ENCODE data around the gene KDELR3. TPM values are rescaled to one million over a fixed set of nuclear protein-coding genes. Genes with fewer than 3 reads are reported as not detected.

KDELR3 gene
- polyA plus RNA-seq, 1 of the 3 experiments (the other 2 are of a cell fraction): 17.1 TPM

DNA sequence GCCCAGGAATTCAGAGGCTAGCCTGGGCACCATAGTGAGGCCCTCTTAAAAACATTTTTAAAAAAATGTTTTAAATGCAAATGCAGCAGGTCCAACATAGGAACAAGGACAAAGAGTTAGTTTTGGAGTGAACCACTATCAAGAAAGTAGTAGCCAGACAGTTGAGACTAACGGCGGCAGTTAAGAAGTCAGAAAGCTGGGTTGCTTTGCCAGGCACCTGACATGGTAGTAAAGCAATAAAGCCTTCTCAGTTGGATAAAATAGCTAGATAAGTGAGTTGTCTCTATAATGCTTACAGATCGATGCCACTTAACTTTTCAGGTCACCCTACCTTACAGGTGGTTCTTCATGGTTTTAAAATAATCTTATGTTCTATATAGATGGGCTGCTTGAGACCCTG, 55.1 kb downstream of the KDELR3 start:
- no peaks in the 10 kb centered on the region for H4K20me1 ChIP-seq (ENCODE audit: insufficient read depth)
- H3K27me3 ChIP-seq (ENCODE audit: insufficient read depth): no peaks in the 10 kb centered on the region
- no peaks in the 10 kb centered on the region for H3K9me2 ChIP-seq
- ChIA-PET POLR2A (no interaction called here), CTCF (interaction anchor here (1.3 kb wide), 1 partner anchor 49 kb away, joined by 3 read pairs; no protein-coding TSS in a partner anchor)
- no peaks in the 10 kb centered on the region for H3K79me2 ChIP-seq (ENCODE audit: insufficient read depth)
- no peak overlapping the region for H3K27ac ChIP-seq (ENCODE audit: low read depth in 2 of 2, low read length in 1 of 2)
- TF ChIP-seq GATA2 (CRISPR knock-in tag; IDR thresholded peaks at IDR 0.05) (no peak), ELF1 (IDR thresholded peaks at IDR 0.05) (no peak), TCF12 (IDR thresholded peaks at IDR 0.05) (no peak), RCOR1 (IDR thresholded peaks at IDR 0.05; ENCODE audit: low read length) (no peak), RAD21 (IDR thresholded peaks at IDR 0.05; ENCODE audit: low read length) (no peak), EP300 (IDR thresholded peaks at IDR 0.05; ENCODE audit: borderline replicate concordance in 1 of 2, low read depth in 1 of 2, low read length in 1 of 2) (no peak), CHD2 (IDR thresholded peaks at IDR 0.05; ENCODE audit: low read length, partially characterized antibody) (no peak)
- TF ChIP-seq, protein P1, sequence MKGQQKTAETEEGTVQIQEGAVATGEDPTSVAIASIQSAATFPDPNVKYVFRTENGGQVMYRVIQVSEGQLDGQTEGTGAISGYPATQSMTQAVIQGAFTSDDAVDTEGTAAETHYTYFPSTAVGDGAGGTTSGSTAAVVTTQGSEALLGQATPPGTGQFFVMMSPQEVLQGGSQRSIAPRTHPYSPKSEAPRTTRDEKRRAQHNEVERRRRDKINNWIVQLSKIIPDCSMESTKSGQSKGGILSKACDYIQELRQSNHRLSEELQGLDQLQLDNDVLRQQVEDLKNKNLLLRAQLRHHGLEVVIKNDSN (IDR thresholded peaks at IDR 0.05; ENCODE audit: borderline replicate concordance, low read depth): no peak
- TF ChIP-seq, protein P2, sequence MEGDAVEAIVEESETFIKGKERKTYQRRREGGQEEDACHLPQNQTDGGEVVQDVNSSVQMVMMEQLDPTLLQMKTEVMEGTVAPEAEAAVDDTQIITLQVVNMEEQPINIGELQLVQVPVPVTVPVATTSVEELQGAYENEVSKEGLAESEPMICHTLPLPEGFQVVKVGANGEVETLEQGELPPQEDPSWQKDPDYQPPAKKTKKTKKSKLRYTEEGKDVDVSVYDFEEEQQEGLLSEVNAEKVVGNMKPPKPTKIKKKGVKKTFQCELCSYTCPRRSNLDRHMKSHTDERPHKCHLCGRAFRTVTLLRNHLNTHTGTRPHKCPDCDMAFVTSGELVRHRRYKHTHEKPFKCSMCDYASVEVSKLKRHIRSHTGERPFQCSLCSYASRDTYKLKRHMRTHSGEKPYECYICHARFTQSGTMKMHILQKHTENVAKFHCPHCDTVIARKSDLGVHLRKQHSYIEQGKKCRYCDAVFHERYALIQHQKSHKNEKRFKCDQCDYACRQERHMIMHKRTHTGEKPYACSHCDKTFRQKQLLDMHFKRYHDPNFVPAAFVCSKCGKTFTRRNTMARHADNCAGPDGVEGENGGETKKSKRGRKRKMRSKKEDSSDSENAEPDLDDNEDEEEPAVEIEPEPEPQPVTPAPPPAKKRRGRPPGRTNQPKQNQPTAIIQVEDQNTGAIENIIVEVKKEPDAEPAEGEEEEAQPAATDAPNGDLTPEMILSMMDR (IDR thresholded peaks at IDR 0.05): no peak
- TF ChIP-seq, protein P3, sequence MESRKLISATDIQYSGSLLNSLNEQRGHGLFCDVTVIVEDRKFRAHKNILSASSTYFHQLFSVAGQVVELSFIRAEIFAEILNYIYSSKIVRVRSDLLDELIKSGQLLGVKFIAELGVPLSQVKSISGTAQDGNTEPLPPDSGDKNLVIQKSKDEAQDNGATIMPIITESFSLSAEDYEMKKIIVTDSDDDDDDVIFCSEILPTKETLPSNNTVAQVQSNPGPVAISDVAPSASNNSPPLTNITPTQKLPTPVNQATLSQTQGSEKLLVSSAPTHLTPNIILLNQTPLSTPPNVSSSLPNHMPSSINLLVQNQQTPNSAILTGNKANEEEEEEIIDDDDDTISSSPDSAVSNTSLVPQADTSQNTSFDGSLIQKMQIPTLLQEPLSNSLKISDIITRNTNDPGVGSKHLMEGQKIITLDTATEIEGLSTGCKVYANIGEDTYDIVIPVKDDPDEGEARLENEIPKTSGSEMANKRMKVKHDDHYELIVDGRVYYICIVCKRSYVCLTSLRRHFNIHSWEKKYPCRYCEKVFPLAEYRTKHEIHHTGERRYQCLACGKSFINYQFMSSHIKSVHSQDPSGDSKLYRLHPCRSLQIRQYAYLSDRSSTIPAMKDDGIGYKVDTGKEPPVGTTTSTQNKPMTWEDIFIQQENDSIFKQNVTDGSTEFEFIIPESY (IDR thresholded peaks at IDR 0.05; ENCODE audit: borderline replicate concordance, low read depth): no peak
- no peaks in the 10 kb centered on the region for H3K9me3 ChIP-seq
- H2AFZ ChIP-seq (ENCODE audit: low read depth): no peak overlapping the region
- H3F3A ChIP-seq (replicated peaks; ENCODE audit: insufficient read depth): no peaks in the 10 kb centered on the region
- no peak overlapping the region for H3K4me2 ChIP-seq
- WGBS (ENCODE audit: low lambda C conversion rate): 95% methylated on average over 3 of the region's 3 CpGs
- no peaks in the 10 kb centered on the region for H3K4me1 ChIP-seq (ENCODE audit: control insufficient read depth in 1 of 2, insufficient read depth in 2 of 2, low read depth in 1 of 2, low read length in 1 of 2)
- no peak for DNase-seq
- H3K9ac ChIP-seq: no peak overlapping the region
- H3K4me3 ChIP-seq (ENCODE audit: low read depth in 2 of 2, low read length in 1 of 2): no peak overlapping the region
- no peaks in the 10 kb centered on the region for H3K36me3 ChIP-seq (replicated peaks in 1 of 2; ENCODE audit: control insufficient read depth in 1 of 2, insufficient read depth in 2 of 2, low read length in 1 of 2)

DNA sequence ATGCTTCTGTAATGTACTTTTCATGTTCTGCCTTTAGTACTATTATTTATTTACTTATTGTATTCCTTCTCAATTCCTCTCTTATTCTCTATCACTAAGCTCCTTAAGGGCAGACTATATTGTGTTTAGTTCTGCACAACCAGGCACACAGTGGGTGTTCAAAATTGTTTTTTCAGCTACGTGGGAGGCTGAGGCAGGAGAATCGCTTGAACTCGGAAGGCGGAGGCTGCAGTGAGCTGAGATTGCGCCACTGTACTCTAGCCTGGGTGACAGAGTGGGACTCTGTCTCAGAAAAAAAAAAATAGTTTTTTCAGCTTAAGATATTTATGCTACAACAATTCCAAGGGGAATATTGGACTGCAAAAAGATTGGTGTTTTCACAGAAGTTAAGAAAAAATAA, 55.6 kb downstream of the KDELR3 start:
- WGBS (ENCODE audit: low lambda C conversion rate): 75% methylated on average over 5 of the region's 5 CpGs
- TF ChIP-seq NRF1 (IDR thresholded peaks at IDR 0.05; ENCODE audit: low read depth, low read length) (no peak), RFX5 (IDR thresholded peaks at IDR 0.05; ENCODE audit: low read length) (no peak), EP300 (IDR thresholded peaks at IDR 0.05; ENCODE audit: borderline replicate concordance in 1 of 2, low read depth in 1 of 2, low read length in 1 of 2) (no peak), MXI1 (IDR thresholded peaks at IDR 0.05; ENCODE audit: low read depth, low read length) (no peak), RXRA (IDR thresholded peaks at IDR 0.05; ENCODE audit: borderline replicate concordance, low read depth) (no peak), CHD2 (IDR thresholded peaks at IDR 0.05; ENCODE audit: low read length, partially characterized antibody) (no peak)
- TF ChIP-seq, protein P4, sequence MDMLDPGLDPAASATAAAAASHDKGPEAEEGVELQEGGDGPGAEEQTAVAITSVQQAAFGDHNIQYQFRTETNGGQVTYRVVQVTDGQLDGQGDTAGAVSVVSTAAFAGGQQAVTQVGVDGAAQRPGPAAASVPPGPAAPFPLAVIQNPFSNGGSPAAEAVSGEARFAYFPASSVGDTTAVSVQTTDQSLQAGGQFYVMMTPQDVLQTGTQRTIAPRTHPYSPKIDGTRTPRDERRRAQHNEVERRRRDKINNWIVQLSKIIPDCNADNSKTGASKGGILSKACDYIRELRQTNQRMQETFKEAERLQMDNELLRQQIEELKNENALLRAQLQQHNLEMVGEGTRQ (IDR thresholded peaks at IDR 0.05; ENCODE audit: borderline replicate concordance, low read depth, low read length): no peak
- TF ChIP-seq, protein P1 (IDR thresholded peaks at IDR 0.05; ENCODE audit: borderline replicate concordance, low read depth): no peak
- H3K27me3 ChIP-seq (ENCODE audit: insufficient read depth): no peaks in the 10 kb centered on the region
- no peak overlapping the region for H2AFZ ChIP-seq (ENCODE audit: low read depth)
- no peak overlapping the region for H3K4me2 ChIP-seq
- no peaks in the 10 kb centered on the region for H3K9me2 ChIP-seq
- H3K9me3 ChIP-seq: no peaks in the 10 kb centered on the region
- no peak for DNase-seq
- H3K36me3 ChIP-seq (replicated peaks in 1 of 2; ENCODE audit: control insufficient read depth in 1 of 2, insufficient read depth in 2 of 2, low read length in 1 of 2): no peaks in the 10 kb centered on the region
- H3K4me3 ChIP-seq (ENCODE audit: low read depth in 2 of 2, low read length in 1 of 2): no peak overlapping the region
- H4K20me1 ChIP-seq (ENCODE audit: insufficient read depth): no peaks in the 10 kb centered on the region
- no peaks in the 10 kb centered on the region for H3K4me1 ChIP-seq (ENCODE audit: control insufficient read depth in 1 of 2, insufficient read depth in 2 of 2, low read depth in 1 of 2, low read length in 1 of 2)
- H3K27ac ChIP-seq (ENCODE audit: low read depth in 2 of 2, low read length in 1 of 2): no peak overlapping the region
- H3F3A ChIP-seq (replicated peaks; ENCODE audit: insufficient read depth): no peaks in the 10 kb centered on the region
- no peak overlapping the region for H3K9ac ChIP-seq
- ChIA-PET CTCF (interaction anchor here (1.3 kb wide), 1 partner anchor 49 kb away, joined by 3 read pairs; no protein-coding TSS in a partner anchor), POLR2A (no interaction called here)
- H3K79me2 ChIP-seq (ENCODE audit: insufficient read depth): no peaks in the 10 kb centered on the region
